ENCODE results near the gene CD6. TPM values are rescaled to one million over a fixed set of nuclear protein-coding genes. Genes with fewer than 3 reads are reported as not detected.

Gene CD6
- total and polyA plus RNA-seq, 4 donors = 1.2 to 3.1 (median 1.7) TPM

DNA sequence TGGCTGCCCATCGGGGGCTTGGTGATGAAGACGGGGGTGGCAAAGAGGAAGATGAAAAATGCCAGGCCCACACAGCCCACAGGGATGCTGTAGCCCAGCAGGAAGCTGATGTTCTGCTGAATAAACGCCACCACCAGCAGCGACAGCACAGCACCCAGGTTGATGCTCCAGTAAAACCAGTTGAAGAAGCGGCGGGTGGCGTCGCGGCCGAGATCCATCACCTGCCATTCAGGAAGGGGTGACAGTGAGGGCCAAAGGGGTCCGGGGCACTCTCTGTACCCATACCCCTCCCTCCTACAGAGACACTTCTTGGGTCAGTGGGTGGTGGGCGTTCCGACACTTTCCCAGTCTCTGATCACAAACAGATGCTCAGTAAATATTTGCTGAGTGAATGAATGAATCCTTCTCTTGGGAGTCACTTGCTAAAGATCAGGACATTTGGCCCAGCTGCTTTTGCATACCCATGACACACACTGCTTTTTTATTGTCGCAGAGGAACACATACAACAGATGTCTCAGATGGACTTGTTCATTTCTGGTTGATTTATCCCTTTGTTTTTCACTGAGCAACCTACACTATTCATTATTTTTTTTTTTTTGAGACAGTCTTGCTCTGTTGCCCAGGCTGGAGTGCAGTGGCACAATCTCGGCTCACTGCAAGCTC lies 24.7 kb upstream of the CD6 start:
- peaks cover 0 to 16% (median 13%) of the 10 kb centered on the region in 5 donors for H3K4me1 ChIP-seq (ENCODE audit: control insufficient read depth in 5 of 5, insufficient read depth in 5 of 5, low read length in 5 of 5)
- H3K36me3 ChIP-seq (ENCODE audit: control insufficient read depth in 4 of 4, insufficient read depth in 4 of 4, low read length in 4 of 4) = peaks cover 0 to 26% (median 5%) of the 10 kb centered on the region in 4 donors
- H3K27ac ChIP-seq (ENCODE audit: low read depth in 1 of 2, low read length in 1 of 2) = no peak overlapping the region
- WGBS, 2 donors = 89 to 91% methylated on average over 15 of the region's 15 CpGs
- no peaks in the 10 kb centered on the region for H3K9me3 ChIP-seq (ENCODE audit: control insufficient read depth in 4 of 4, insufficient read depth in 3 of 4, low read length in 3 of 4)
- H3K27me3 ChIP-seq (ENCODE audit: control insufficient read depth in 3 of 3, insufficient read depth in 3 of 3, low read length in 2 of 3) = peaks cover 0 to 4% (median 0%) of the 10 kb centered on the region in 3 donors
- DNase-seq (no peak), ATAC-seq (ENCODE audit: insufficient read depth, low FRiP score) (no peak)
- H3K4me3 ChIP-seq = no peak overlapping the region
- H3K9ac ChIP-seq (ENCODE audit: insufficient read depth in 1 of 2, low read length in 2 of 2) = no peak overlapping the region
- TF ChIP-seq, protein P1, sequence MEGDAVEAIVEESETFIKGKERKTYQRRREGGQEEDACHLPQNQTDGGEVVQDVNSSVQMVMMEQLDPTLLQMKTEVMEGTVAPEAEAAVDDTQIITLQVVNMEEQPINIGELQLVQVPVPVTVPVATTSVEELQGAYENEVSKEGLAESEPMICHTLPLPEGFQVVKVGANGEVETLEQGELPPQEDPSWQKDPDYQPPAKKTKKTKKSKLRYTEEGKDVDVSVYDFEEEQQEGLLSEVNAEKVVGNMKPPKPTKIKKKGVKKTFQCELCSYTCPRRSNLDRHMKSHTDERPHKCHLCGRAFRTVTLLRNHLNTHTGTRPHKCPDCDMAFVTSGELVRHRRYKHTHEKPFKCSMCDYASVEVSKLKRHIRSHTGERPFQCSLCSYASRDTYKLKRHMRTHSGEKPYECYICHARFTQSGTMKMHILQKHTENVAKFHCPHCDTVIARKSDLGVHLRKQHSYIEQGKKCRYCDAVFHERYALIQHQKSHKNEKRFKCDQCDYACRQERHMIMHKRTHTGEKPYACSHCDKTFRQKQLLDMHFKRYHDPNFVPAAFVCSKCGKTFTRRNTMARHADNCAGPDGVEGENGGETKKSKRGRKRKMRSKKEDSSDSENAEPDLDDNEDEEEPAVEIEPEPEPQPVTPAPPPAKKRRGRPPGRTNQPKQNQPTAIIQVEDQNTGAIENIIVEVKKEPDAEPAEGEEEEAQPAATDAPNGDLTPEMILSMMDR (IDR thresholded peaks at IDR 0.05; ENCODE audit: control extremely low read depth, extremely low read depth) = no peak

DNA sequence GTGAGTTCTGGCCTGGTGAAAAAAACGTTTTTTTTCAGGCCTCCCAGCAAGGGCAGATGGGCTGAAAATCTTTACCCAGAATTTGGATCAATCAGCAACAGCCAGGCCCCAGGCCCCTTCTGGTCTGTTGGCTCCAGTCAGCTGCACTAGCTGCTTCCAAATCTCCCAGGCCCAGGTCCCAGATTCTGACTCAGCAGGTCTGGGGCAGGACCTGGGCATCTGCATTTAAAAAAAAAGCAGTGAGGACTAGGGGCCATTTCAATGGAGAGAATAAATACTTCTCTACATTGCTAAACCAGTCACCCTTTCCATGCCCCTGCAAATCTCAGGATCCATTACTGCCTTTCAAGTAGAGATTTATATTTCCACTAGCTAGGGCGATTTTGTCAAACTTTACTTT lies 23.8 kb upstream of the CD6 start:
- H3K27me3 ChIP-seq (ENCODE audit: control insufficient read depth in 3 of 3, insufficient read depth in 3 of 3, low read length in 2 of 3) = peaks cover 0 to 4% (median 0%) of the 10 kb centered on the region in 3 donors
- H3K36me3 ChIP-seq (ENCODE audit: control insufficient read depth in 4 of 4, insufficient read depth in 4 of 4, low read length in 4 of 4) = peaks cover 0 to 18% (median 4%) of the 10 kb centered on the region in 4 donors
- peaks cover 0 to 17% (median 7%) of the 10 kb centered on the region in 5 donors for H3K4me1 ChIP-seq (ENCODE audit: control insufficient read depth in 5 of 5, insufficient read depth in 5 of 5, low read length in 5 of 5)
- no peak overlapping the region for H3K4me3 ChIP-seq
- no peak for DNase-seq
- no peaks in the 10 kb centered on the region for H3K9me3 ChIP-seq (ENCODE audit: control insufficient read depth in 4 of 4, insufficient read depth in 3 of 4, low read length in 3 of 4)
- no peak overlapping the region for H3K9ac ChIP-seq (ENCODE audit: insufficient read depth in 1 of 2, low read length in 2 of 2)
- 64 to 66% methylated on average over 2 of the region's 2 CpGs for WGBS, 2 donors
- TF ChIP-seq, protein P1 (IDR thresholded peaks at IDR 0.05; ENCODE audit: control extremely low read depth, extremely low read depth) = no peak
- ATAC-seq (ENCODE audit: insufficient read depth, low FRiP score) = no peak
- no peak overlapping the region for H3K27ac ChIP-seq (ENCODE audit: low read depth in 1 of 2, low read length in 1 of 2)

DNA sequence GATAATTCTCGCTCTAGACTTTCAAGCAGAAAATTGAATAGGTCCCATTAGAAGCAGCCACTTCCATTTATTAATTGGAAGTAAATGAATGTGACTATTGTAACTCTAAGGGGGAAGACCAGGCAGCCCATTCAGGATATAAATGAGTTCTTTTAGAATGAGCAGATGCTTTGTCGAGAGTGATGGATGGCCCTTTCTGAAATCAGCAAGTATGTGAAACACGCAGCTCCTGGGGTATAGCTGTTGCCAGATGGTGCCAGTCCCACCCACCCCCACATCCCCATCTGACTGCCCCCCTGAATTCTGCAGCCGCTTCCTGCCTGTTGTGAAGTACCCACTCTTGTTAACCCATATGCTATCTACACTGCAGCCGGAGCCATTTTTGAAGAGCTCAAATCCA lies 23.2 kb upstream of the CD6 start:
- Histone ChIP-seq H3K4me3 (no peak overlapping the region), H3K9me3 (ENCODE audit: control insufficient read depth in 4 of 4, insufficient read depth in 3 of 4, low read length in 3 of 4) (no peaks in the 10 kb centered on the region), H3K36me3 (ENCODE audit: control insufficient read depth in 4 of 4, insufficient read depth in 4 of 4, low read length in 4 of 4) (peaks cover 0 to 16% (median 4%) of the 10 kb centered on the region in 4 donors), H3K27me3 (ENCODE audit: control insufficient read depth in 3 of 3, insufficient read depth in 3 of 3, low read length in 2 of 3) (peaks cover 0 to 4% (median 0%) of the 10 kb centered on the region in 3 donors), H3K27ac (ENCODE audit: low read depth in 1 of 2, low read length in 1 of 2) (no peak overlapping the region), H3K4me1 (ENCODE audit: control insufficient read depth in 5 of 5, insufficient read depth in 5 of 5, low read length in 5 of 5) (peaks cover 0 to 18% (median 5%) of the 10 kb centered on the region in 5 donors), H3K9ac (ENCODE audit: insufficient read depth in 1 of 2, low read length in 2 of 2) (no peak overlapping the region)
- TF ChIP-seq, protein P1 (IDR thresholded peaks at IDR 0.05; ENCODE audit: control extremely low read depth, extremely low read depth) = no peak
- WGBS, 2 donors = 66 to 82% methylated on average over 5 of the region's 5 CpGs
- ATAC-seq (ENCODE audit: insufficient read depth, low FRiP score) (no peak), DNase-seq (no peak)

All from lung (tissue), 12 donors.